Embryonic facial prominence (tissue), 1 donor: ENCODE measurements around the gene CARMIL1.

Source experiments
- DNase-seq: peaks from one replicate; pipeline ENCODE4 v3.0.0-alpha.2; 2016; ENCODE audit errors: extremely low spot score

Gene CARMIL1

GRCh38 chr6:25411316-25411950 is 132.3 kb downstream of the CARMIL1 start:
- DNase-seq = no peak

- no peak for DNase-seq
Measured at GRCh38 chr6:25413207-25413905, 134.2 kb downstream of the CARMIL1 start.

- DNase-seq = no peak
Measured at GRCh38 chr6:25414168-25414567, 135.0 kb downstream of the CARMIL1 start.

GRCh38 chr6:25414755-25415154 is 135.6 kb downstream of the CARMIL1 start:
- no peak for DNase-seq

- no peak for DNase-seq
Measured at GRCh38 chr6:25415274-25415673, 136.1 kb downstream of the CARMIL1 start.

- DNase-seq = no peak
Measured at GRCh38 chr6:25415701-25416100, 136.5 kb downstream of the CARMIL1 start.

- no peak for DNase-seq
Measured at GRCh38 chr6:25417046-25417605, 138.0 kb downstream of the CARMIL1 start.

- no peak for DNase-seq
Measured at GRCh38 chr6:25418454-25419052, 139.4 kb downstream of the CARMIL1 start.

GRCh38 chr6:25419879-25420278 is 140.7 kb downstream of the CARMIL1 start:
- no peak for DNase-seq

- DNase-seq = no peak
Measured at GRCh38 chr6:25423358-25423757, 144.2 kb downstream of the CARMIL1 start.

GRCh38 chr6:25424303-25424702 is 145.1 kb downstream of the CARMIL1 start:
- DNase-seq = no peak

- no peak for DNase-seq
Measured at GRCh38 chr6:25427549-25427948, 148.4 kb downstream of the CARMIL1 start.

- DNase-seq = no peak
Measured at GRCh38 chr6:25428758-25429317, 149.7 kb downstream of the CARMIL1 start.

GRCh38 chr6:25431306-25431974 is 152.3 kb downstream of the CARMIL1 start:
- DNase-seq = no peak

GRCh38 chr6:25431975-25432307 is 152.8 kb downstream of the CARMIL1 start:
- DNase-seq = no peak

GRCh38 chr6:25434921-25435320 is 155.7 kb downstream of the CARMIL1 start:
- no peak for DNase-seq

- no peak for DNase-seq
Measured at GRCh38 chr6:25435416-25435985, 156.3 kb downstream of the CARMIL1 start.

GRCh38 chr6:25436760-25437159 is 157.6 kb downstream of the CARMIL1 start:
- DNase-seq = no peak

- DNase-seq = no peak
Measured at GRCh38 chr6:25439368-25439767, 160.2 kb downstream of the CARMIL1 start.

GRCh38 chr6:25441663-25442270 is 162.6 kb downstream of the CARMIL1 start:
- no peak for DNase-seq

- DNase-seq = no peak
Measured at GRCh38 chr6:25442898-25443297, 163.7 kb downstream of the CARMIL1 start.
